SKM-1 treated with dmso at 0.1 percent for 144 hours (cell line): ENCODE data around the gene JARID2.
A peak's percentile ranks its signal among the peaks of the same experiment; 100 is the strongest.

Experiments used
- DNase-seq: peaks from one replicate; lab custom pipeline; 2025; ENCODE audit not compliant: unreplicated experiment; lab: John Stamatoyannopoulos, UW

JARID2 gene

GRCh38 chr6:15479761-15480160 lies 233.9 kb downstream of the JARID2 start:
- DNase-seq, result no peak

GRCh38 chr6:15480525-15480924 lies 234.7 kb downstream of the JARID2 start:
- DNase-seq, result no peak

GRCh38 chr6:15481390-15482291 lies 235.8 kb downstream of the JARID2 start:
- DNase-seq, result no peak

GRCh38 chr6:15483060-15483459 lies 237.2 kb downstream of the JARID2 start:
- no peak for DNase-seq

GRCh38 chr6:15484140-15484539 lies 238.3 kb downstream of the JARID2 start:
- DNase-seq, result no peak

GRCh38 chr6:15484821-15485220 lies 239.0 kb downstream of the JARID2 start:
- no peak for DNase-seq

- no peak for DNase-seq
These were observed 240.1 kb downstream of the JARID2 start for GRCh38 chr6:15485936-15486335.

- DNase-seq, result no peak
These were observed 241.4 kb downstream of the JARID2 start for GRCh38 chr6:15487262-15487661.

GRCh38 chr6:15489261-15489962 lies 243.5 kb downstream of the JARID2 start:
- DNase-seq, result no peak

GRCh38 chr6:15490242-15491100 lies 244.6 kb downstream of the JARID2 start:
- no peak for DNase-seq

GRCh38 chr6:15491255-15491985 lies 245.6 kb downstream of the JARID2 start:
- DNase-seq, result peak; percentile 58

- DNase-seq, result no peak
These were observed 246.1 kb downstream of the JARID2 start for GRCh38 chr6:15491986-15492269.

- DNase-seq, result no peak
These were observed 247.7 kb downstream of the JARID2 start for GRCh38 chr6:15493437-15494168.

GRCh38 chr6:15495375-15495901 lies 249.6 kb downstream of the JARID2 start:
- DNase-seq, result no peak

GRCh38 chr6:15496345-15497131 lies 250.7 kb downstream of the JARID2 start:
- no peak for DNase-seq

GRCh38 chr6:15498640-15499039 lies 252.8 kb downstream of the JARID2 start:
- DNase-seq, result no peak

- no peak for DNase-seq
These were observed 253.3 kb downstream of the JARID2 start for GRCh38 chr6:15499125-15499524.

GRCh38 chr6:15499591-15499990 lies 253.7 kb downstream of the JARID2 start:
- DNase-seq, result no peak

- DNase-seq, result no peak
These were observed 254.3 kb downstream of the JARID2 start for GRCh38 chr6:15500078-15500740.
